ENCODE measurements around the gene LILRB5.
"Not testable (repeated sequence)": the region's sequence is repeated elsewhere in the genome, so short reads cannot be mapped to it uniquely, and the experiment has no call there.

Gene LILRB5

DNA sequence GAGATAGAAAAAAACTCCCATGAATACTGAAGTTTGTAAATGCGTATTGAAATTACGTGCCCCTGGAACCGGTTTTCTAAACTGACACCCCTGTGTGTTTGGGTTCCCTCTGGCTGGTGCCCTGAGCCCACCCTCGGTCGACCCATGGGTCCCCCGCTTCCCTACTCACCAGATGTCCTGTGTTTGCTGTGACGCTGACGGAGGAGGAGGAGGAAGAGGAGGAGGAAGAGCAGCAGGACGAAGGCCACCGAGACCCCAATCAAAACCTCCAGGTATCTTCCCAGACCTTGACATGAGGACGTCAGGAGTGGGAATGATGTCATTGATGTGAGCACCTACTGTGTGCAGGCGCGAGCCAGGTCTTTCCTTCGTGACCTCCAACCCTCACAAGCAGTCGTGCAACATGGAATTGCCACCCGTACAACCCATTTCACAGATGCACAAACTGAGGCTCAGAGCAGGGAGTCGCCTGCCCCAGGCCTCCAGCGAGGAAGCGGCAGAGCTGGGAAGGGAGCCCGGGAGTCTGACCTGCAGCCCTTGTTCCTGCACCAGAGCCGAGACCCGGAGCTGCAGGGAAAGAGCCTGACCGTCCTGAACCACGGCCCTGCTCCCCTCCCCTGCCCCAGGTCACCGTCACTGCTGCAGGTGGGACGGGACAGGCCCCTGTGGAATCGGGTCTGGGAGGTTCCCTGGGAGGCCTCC lies 38.0 kb downstream of the LILRB5 start:
- no peak for DNase-seq (ENCODE audit: low read depth)
- no peak overlapping the region for H3K4me3 ChIP-seq (ENCODE audit: low read depth, low read length)

DNA sequence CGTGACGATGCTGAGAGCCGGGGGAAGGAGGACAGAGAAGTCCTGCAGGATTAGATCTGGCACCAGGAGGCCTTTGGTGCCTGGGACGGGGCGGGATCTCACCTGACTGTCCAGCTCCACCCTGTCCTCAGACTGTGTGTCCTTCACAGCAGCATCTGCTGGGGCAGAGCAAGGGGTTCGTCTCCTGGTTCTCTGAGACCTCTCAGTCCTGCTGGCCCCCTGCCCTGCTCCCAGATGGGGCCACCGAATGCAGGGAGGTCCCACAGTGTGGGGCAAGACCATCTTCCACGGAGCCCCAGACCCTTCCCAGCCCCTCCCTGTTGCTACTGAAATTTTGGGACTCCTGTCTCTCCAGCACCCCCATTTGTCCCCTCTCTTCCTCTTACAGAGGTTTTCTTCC lies 38.8 kb downstream of the LILRB5 start:
- DNase-seq (ENCODE audit: low read depth) = no peak
- H3K4me3 ChIP-seq (ENCODE audit: low read depth, low read length) = no peak overlapping the region

- DNase-seq (ENCODE audit: low read depth); H3K4me3 ChIP-seq (ENCODE audit: low read depth, low read length): not testable (repeated sequence)
Observed at GRCh38 chr19:54217517-54218247, 39.4 kb downstream of the LILRB5 start.

- DNase-seq (ENCODE audit: low read depth) = no peak
- H3K4me3 ChIP-seq (ENCODE audit: low read depth, low read length) = no peak overlapping the region
Observed at GRCh38 chr19:54216869-54217268, 40.2 kb downstream of the LILRB5 start.

- not testable (repeated sequence) for DNase-seq (ENCODE audit: low read depth); H3K4me3 ChIP-seq (ENCODE audit: low read depth, low read length)
Observed at GRCh38 chr19:54214734-54215133, 42.3 kb downstream of the LILRB5 start.

DNA sequence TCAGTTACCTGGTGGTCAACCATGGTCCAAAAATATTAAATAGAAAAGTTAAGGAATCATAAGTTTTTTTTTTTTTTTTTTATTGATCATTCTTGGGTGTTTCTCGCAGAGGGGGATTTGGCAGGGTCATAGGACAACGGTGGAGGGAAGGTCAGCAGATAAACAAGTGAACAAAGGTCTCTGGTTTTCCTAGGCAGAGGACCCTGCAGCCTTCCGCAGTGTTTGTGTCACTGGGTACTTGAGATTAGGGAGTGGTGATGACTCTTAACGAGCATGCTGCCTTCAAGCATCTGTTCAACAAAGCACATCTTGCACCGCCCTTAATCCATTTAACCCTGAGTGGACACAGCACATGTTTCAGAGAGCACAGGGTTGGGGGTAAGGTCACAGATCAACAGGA lies 42.9 kb downstream of the LILRB5 start:
- DNase-seq (ENCODE audit: low read depth) = not testable (repeated sequence)

GRCh38 chr19:54211235-54211634 lies 45.8 kb downstream of the LILRB5 start:
- no peak overlapping the region for H3K4me3 ChIP-seq (ENCODE audit: low read depth, low read length)
- DNase-seq (ENCODE audit: low read depth) = no peak

More for the DNA sequence above, 42.9 kb downstream of the LILRB5 start:
- H3K4me3 ChIP-seq (ENCODE audit: low read depth, low read length) = not testable (repeated sequence)

GRCh38 chr19:54209811-54210494 lies 47.1 kb downstream of the LILRB5 start:
- DNase-seq (ENCODE audit: low read depth) = peak; percentile 89
- H3K4me3 ChIP-seq (ENCODE audit: low read depth, low read length) = no peak overlapping the region

DNA sequence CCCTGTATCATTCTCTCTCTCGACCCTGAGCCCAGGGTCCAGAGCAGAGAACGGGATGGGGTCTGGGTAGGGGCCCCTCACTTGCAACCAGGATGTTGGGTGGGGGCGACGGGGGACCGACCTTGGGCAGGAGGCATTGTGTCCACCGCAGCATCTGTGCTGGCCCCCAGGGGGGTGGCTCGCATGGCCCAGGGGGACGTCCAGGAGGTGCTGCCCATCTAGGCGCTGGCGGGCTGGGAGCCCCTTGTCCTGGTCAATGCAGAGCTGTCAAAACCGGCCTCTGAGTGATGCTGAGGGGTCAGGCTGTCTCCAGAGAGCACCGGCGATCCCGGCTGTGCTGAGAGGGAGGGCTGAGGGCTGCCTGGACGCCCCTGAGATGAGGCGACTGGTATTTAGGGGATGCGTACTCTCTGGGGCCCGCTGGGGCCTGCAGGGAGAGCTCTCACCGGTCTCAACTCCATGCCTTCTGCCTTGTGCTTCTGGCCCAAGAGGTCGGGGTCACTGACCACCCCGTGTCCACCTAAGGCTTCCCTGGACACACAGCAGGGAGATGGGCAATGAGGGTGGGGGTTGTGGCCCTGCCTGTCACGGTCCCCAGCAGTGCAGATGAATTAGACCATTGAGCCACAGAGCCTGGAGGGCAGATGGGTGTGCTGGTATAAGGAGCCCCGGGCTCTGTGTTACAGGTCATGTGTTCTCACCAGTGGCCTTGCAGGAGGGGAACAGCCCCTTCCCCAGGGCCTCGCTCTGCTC lies 47.8 kb downstream of the LILRB5 start:
- no peak overlapping the region for H3K4me3 ChIP-seq (ENCODE audit: low read depth, low read length)
- no peak for DNase-seq (ENCODE audit: low read depth)

GRCh38 chr19:54208784-54209057 lies 48.4 kb downstream of the LILRB5 start:
- DNase-seq (ENCODE audit: low read depth) = no peak

DNA sequence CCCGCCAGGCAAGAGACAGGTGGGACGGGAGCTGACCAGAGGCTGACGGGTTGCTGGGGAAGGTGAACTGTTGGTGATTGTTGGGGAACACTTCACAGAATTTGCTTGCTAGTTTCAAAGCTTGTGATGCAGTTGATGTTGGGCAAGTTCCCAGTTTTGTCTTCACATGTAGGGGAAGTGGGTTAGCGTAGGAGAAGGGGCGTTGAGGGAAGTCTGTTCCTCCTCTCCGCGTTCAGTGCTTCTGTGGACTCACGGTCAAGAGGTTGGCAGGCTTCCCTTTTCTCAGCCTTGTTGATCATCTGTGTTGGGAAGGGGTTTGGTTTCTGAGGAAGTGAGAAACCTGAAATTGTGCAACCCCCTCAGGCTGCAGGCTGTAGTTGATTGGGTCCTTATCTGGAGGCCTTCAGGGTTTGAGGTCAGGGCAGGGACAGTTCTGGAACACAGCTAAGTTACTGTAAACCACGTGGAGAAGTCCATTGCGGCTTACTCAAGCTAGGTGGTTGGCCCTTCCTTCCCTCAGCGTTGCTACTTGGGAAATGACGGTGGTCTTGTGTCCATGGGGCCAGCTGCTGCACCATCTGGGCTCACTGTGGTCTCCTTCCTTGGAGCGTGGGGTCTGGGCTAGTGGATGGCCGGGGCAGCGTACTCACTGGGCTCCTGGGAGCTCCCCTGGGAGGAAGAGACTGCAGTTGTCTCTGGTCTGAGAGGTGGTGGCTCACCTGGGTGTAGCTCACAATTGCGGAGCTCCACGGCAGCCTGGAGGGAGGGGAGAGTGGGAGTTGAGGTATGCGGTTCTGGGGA lies 48.9 kb downstream of the LILRB5 start:
- no peak overlapping the region for H3K4me3 ChIP-seq (ENCODE audit: low read depth, low read length)
- DNase-seq (ENCODE audit: low read depth) = peak; percentile 75

More at GRCh38 chr19:54208784-54209057, 48.4 kb downstream of the LILRB5 start:
- no peak overlapping the region for H3K4me3 ChIP-seq (ENCODE audit: low read depth, low read length)

DNA sequence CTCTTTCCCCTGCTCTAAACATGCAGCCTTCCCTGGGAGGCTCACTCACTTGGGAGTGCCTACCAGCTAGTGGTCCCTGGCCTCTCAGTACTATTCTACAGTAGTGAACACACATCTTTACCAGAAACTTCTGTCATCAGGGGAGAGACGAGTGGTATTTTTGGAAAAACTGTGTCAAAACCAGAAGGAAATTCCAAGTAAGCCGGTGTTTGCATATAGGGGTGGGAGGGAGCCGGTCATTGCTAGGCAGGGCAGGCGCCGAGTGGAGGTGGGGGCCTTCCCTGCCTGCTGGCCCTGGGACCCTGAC lies 49.4 kb downstream of the LILRB5 start:
- no peak overlapping the region for H3K4me3 ChIP-seq (ENCODE audit: low read depth, low read length)
- no peak for DNase-seq (ENCODE audit: low read depth)

DNA sequence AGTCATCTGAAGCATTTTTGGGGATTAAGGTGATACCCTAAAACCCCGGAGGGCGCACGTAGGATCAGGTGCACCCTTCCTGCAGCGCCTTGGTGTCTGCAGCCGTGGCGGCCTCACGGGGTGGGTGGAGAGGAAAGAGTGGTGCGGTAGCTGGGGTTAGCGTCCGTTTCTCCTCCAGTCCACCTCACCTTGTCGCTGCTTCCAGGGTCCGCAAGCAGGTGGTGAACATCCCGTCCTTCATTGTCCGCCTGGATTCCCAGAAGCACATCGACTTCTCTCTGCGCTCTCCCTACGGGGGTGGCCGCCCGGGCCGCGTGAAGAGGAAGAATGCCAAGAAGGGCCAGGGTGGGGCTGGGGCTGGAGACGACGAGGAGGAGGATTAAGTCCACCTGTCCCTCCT lies 49.9 kb downstream of the LILRB5 start:
- not testable (repeated sequence) for DNase-seq (ENCODE audit: low read depth); H3K4me3 ChIP-seq (ENCODE audit: low read depth, low read length)

DNA sequence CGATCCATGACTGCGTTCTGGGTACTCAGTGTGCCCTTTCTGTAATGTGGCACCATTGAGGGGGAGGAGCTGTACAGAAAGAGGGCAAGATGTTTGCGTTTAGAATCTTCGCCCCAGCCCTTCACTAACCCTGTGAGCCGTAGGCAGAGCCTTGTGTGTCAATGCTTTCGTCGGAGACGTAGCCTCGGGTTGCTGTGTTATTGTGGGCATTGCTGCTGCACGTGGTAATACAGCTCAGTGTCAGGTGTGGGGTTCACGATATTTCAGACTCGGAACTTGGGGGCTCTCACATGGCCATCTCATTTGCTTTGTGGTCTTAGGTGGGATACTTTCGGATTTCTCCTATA lies 50.3 kb downstream of the LILRB5 start:
- no peak for DNase-seq (ENCODE audit: low read depth)
- H3K4me3 ChIP-seq (ENCODE audit: low read depth, low read length) = no peak overlapping the region

- DNase-seq (ENCODE audit: low read depth) = no peak
Observed at GRCh38 chr19:54206030-54206830, 50.8 kb downstream of the LILRB5 start.

DNA sequence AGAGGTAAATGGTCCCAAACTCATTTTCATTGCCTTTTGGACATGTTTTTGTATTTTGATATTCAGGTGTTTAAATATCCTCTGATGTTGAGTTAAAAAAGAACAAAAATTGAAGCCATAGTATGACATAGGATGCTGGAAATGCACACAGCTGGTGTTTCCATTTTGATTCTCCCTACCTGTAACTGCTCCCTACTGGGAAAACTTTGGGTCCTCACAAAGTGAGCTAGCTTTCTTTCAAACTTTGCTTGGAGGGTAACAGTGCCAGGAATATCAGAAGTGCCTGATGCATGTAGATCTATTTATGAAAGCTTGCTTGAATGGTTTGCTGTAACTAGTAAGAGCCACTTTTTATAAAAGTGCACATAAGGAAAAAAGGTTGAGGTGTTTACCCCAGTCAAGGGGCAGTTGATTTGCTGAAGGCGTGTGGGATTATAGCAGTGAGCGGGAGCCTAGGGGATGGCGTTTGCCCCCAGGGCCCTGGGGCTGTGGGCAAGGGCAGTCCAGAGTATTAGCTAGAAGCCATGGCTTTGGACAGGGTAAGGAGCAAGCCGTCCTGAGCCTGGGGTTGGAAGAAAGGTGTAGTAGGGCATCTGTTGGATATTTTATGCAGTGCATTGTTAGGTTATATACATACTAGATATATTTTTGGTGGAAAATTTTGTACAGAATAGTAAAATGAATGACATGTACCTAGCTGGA lies 52.2 kb downstream of the LILRB5 start:
- no peak for DNase-seq (ENCODE audit: low read depth)
- H3K4me3 ChIP-seq (ENCODE audit: low read depth, low read length) = no peak overlapping the region

More at GRCh38 chr19:54206030-54206830, 50.8 kb downstream of the LILRB5 start:
- H3K4me3 ChIP-seq (ENCODE audit: low read depth, low read length) = no peak overlapping the region

- no peak for DNase-seq (ENCODE audit: low read depth)
- peak overlapping the region; percentile 7 for H3K4me3 ChIP-seq (ENCODE audit: low read depth, low read length)
Observed at GRCh38 chr19:54203151-54203611, 53.9 kb downstream of the LILRB5 start.

GRCh38 chr19:54201980-54202379 lies 55.1 kb downstream of the LILRB5 start:
- DNase-seq (ENCODE audit: low read depth) = no peak
- H3K4me3 ChIP-seq (ENCODE audit: low read depth, low read length) = peak overlapping the region; percentile 71

Measured in skeletal muscle cell (primary cell).